NCI-H1092 (cell line): ENCODE data around the gene DHCR24.
"Not testable (repeated sequence)": the region's sequence is repeated elsewhere in the genome, so short reads cannot be mapped to it uniquely, and the experiment has no call there.

Experiments
- DNase-seq: peaks from one replicate; lab custom pipeline; 2025; lab: John Stamatoyannopoulos, UW

The DHCR24 gene

GRCh38 chr1:54886724-54887664 is at the start of gene DHCR24:
Gene DHCR24, minus strand, starts transcription at chr1:54887195. Its CDS starts 76 bp downstream, at chr1:54887119.
- DNase-seq, result peak; percentile 72

- no peak for DNase-seq
These were observed 49.8 kb upstream of the DHCR24 start for GRCh38 chr1:54936791-54937190.

DNA sequence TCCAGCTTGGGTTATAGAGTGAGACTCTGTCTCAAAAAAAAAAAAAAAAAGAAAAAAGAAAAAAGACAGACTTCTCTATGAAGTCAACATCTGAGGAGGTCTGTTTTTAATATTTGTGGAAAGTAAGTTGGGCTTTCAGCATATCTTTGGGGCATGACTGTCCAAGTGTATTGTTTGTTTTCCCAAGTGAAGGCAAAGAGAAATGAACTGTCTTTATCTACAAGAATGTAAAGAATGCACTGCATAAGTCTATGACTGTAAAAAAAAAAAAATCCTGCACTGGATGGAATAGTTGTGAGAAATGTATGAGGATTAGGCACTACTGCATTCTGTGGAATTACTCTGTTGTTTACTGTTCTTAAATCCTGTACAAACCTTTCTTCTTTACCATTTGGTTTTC is 47.9 kb upstream of the DHCR24 start:
- no peak for DNase-seq

DNA sequence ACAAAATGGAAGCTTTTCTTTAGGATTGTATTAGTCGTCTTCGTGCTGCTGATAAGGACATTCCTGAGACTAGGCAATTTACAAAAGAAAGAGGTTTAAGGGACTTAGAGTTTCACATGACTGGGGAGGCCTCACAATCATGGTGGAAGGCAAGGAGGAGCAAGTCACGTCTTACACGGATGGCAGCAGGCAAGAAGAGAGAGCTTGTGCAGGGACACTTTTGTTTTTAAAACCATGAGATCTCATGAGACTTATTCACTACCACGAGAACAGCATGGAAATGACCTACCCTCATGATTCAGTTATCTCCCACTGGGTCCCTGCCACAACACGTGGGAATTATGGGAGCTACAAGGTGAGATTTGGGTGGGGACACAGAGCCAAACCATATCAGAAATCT is 47.1 kb upstream of the DHCR24 start:
- DNase-seq, result not testable (repeated sequence)

DNA sequence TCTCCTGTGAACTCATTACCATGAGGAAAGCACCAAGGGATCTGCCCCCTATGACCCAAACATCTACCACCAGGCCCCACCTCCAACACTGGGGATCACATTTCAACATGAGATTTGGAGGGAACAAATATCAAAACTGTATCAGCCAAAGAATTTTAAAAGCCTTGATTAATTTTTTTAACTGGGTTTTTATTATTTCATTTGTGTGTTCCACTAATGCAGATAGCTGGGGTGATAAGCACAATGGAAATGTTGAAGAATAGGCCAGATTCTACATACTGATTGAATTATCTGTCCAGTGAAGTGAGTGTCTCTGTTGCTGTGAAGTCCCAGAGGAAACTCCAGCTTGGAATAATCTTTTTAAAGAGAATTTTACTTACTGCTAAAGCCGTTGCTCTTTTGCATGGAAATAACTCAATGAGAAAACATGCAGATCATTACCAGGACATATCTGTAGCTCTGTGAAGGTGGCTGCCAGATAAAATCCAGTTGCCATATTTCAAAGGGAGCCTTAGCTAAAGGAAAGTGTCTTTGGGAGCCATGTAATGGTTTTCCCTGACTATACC is 44.4 kb upstream of the DHCR24 start:
- no peak for DNase-seq

DNA sequence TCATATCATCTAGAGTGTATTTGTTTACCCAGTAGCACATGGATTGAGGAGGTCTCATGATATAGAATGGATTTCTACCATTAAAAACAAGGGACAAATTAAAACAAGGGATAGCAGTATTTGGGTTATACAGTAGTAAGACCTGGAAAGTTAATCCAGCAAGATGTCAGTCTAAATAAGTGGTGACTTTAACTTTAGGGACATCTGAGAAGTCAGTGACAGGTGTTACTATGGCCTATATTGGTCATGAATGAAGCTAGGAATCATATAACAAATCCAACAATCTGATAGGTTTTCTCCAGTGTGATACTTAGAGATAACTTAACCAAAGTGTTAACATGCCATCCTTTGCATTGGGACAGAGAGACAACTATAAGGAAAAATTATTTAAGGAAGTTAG is 42.7 kb upstream of the DHCR24 start:
- DNase-seq, result no peak

GRCh38 chr1:54928327-54928726 is 41.3 kb upstream of the DHCR24 start:
- DNase-seq, result no peak

- DNase-seq, result no peak
These were observed 40.7 kb upstream of the DHCR24 start for GRCh38 chr1:54927472-54928240.

GRCh38 chr1:54926970-54927369 is 40.0 kb upstream of the DHCR24 start:
- no peak for DNase-seq

- no peak for DNase-seq
These were observed 36.0 kb upstream of the DHCR24 start for GRCh38 chr1:54922921-54923421.

- no peak for DNase-seq
These were observed 35.2 kb upstream of the DHCR24 start for GRCh38 chr1:54922040-54922761.

DNA sequence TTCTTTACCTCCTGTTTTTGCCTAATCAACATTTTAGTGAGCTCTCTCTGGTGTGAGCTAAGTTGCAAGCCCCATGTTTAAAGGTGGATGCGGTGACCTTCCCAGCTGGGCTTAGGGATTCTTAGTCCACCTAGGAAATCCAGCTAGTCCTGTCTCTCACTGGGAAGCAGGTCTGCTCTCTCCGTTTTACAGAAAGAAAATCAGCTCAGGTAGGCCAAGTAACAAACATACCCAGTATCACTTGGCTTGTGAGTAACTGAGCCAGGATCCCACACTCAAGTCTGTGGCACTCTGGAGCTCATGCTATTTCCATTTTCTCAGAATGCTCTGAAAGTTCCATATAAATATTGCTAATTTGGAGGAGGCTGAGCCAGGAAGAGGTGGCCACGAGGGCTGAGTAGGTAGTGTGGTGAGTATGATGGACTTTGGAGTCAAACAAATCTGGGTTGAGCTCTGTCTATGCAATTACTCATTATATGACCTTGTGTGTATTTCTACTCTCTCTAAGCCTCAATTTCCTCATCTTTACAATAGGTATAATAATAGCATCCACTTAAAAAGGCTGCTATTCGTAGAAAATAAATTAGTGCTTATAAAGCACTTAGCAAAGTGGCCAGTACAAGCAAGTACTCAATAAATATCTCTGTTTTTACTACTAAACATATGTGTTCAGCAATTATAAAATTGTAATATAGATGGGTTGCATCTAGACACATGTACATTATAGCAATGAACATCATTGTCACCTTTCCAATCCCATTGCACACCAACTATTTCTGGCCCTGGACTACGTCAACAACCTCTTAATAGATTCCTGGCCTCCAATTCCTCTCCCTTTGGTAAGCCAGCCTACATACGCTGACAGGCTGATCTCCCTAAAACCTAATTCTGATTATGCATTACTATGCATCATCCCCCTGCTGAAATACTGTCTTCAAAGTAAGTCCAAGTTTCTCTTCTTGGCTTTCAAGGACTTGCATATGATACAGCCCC is 32.7 kb upstream of the DHCR24 start:
- no peak for DNase-seq

- not testable (repeated sequence) for DNase-seq
These were observed 24.1 kb upstream of the DHCR24 start for GRCh38 chr1:54911076-54911475.

DNA sequence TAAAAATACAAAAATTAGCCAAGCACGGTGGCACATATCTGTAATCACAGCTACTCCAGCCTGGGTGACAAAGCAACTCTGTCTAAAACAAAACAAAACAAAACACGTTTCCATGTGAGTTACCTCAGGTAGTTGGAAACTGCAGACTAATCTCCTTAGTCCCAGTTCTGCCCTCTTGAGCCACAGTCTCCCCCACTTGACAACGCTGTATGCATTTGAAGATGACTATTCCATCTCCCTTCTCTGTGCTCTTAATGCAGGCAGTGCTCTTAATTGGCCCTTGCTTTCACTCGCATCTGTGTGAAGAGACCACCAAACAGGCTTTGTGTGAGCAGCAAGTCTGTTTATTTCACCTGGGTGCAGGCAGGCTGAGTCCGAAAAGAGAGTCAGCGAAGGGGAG is 19.6 kb upstream of the DHCR24 start:
- no peak for DNase-seq

DNA sequence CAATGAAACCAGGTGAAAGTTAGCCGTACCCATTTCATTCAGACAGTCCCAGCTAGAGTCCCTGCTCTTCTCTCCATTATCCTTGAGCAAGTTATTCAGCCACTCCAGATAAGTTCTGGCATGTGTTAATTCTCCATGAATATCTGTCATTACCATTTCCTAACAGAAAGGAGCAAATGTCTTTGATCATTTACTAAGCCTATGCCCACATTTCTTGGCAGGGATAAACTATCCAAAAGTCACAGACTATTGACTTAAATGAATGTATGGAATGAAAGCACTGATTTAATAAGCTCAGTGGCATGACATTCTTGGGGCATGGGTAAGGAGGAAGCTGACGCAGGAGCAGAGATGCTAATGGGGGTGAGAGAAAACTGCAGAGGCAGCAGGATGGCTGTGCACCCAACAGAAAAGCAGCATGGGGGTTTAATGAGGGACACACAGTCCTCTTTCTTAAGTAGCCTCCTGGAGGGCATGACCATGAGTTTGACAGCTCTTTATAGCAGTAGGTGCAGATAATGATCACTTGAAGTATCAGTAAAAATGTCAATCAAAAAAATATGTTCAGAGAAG is 17.6 kb upstream of the DHCR24 start:
- DNase-seq, result no peak

- DNase-seq, result no peak
These were observed 7.3 kb upstream of the DHCR24 start for GRCh38 chr1:54894271-54894670.

DNA sequence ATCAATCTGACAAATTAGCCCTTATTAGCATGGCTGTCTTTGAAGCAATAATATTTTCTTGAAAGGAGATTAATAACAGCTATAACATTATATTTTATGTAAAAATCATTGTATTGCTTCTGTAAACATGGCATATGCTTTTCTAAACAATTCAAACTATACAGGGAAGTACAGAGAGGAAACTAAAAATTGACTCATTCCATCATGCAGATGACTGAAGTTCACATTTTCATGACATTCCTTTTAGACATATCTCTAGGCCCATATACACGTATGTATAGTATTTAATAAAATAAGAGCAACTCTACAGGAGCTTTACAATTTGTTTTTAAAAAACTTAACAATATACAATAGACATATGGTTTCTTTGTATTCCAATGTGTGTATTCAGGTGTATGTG is 5.6 kb upstream of the DHCR24 start:
- no peak for DNase-seq

GRCh38 chr1:54889132-54889725 is 2.2 kb upstream of the DHCR24 start:
- no peak for DNase-seq

DNA sequence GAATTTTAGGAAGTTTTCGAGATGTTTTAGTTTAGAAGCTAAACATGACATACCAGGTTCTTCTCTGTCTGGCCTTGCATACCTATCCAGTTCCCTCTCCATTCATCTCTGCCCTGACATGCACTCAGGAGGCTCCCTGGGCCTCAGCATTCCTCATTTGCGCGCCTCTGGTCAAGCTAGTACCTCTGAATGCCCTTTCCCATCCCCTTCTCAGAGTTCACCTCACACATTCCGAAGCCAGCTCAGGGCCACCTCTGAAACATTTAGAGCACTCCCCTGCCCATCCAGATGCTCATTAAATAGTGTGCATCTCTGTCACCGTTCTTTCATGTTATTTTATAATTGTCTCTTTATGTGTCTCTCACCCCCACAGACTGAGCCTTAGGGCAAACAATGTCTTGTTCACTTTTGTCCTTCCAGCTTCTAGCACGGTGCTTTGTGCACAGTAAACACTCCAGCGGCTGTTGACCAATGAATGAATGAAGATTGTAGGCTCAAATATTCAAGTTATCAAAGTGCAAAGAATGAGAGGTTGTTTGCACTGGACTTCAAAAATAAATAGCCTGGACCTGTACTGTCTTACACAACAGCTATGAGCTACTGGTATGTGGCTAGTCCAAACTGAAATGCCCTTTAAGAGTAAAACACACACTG is 1.2 kb upstream of the DHCR24 start:
- DNase-seq, result no peak
